Muscle layer of colon (tissue), 2 donors: ENCODE measurements around the gene KRT74.

Experiments used
- H3K27ac ChIP-seq: one replicate; pipeline ENCODE4 v1.7.0; 2013; ENCODE audit warnings: low read depth, mild to moderate bottlenecking, low read length, moderate library complexity
- H3K27me3 ChIP-seq, 2 donors: one replicate each; pipeline ENCODE4 v1.7.0; 2013; ENCODE audit warnings: low read length in 2 of 2, mild to moderate bottlenecking in 2 of 2; ENCODE audit not compliant: insufficient read depth in 2 of 2, control insufficient read depth in 1 of 2
- H3K36me3 ChIP-seq: one replicate; pipeline ENCODE4 v1.7.0; 2013; ENCODE audit warnings: mild to moderate bottlenecking, low read length; ENCODE audit not compliant: insufficient read depth
- H3K4me1 ChIP-seq: one replicate; pipeline ENCODE4 v1.7.0; 2013; ENCODE audit warnings: mild to moderate bottlenecking, low read length; ENCODE audit not compliant: insufficient read depth
- H3K4me3 ChIP-seq, 2 donors: one replicate each; pipeline ENCODE4 v1.7.0; 2013; ENCODE audit warnings: low read length in 2 of 2, low read depth in 1 of 2, mild to moderate bottlenecking in 1 of 2, moderate library complexity in 1 of 2
- H3K9ac ChIP-seq: one replicate; pipeline ENCODE4 v1.7.0; 2013; ENCODE audit warnings: low read length
- H3K9me3 ChIP-seq: one replicate; pipeline ENCODE4 v1.7.0; 2013; ENCODE audit warnings: mild to moderate bottlenecking, low read length
- donor health status: abdominal sarcoma.
- donor health status: Adenocarcinoma of cecum.

Gene KRT74

DNA sequence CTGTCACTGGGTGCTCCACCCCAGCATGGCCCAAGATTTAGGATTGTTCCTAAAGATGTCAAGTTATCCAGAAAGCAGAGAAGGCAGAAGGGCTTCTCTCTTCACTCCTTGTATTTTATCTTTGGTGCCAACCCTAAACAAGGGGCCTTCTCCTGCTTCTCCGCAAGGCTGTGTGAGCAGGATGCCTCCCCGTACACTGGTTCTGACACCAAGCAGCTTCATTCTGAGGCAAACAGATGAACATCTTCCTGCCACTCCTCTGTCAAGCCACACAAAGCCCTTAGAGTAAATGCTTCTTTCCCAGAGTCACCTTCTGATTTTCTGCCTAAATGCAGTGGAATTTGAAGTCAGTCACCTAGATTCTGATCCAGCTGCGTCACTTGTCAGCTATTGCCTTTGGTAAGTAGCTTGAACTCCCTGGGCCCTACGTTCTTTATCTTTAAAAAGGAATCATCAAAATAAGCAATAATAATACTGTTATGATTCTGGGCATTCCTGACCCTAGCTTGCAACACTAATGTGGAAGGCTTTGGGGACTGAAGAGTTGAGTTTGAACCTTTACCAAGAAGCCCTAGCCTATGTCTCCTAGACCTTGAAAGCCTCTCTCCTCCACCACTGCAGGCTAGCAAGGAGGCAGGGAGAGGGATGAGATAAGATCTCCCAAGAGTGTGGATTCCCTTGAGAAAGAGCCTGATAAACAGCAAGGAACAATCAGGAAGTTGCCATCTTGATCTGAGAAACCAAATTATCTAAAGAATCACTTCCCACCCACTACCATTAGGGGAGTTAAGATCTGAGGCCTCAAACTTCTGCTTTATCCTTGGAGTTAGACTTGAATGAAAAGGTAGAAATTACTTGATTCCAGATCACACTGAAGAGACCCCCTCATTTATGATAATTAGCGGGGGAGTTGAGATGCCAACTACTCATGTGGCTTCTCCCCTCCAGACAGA lies 39.1 kb upstream of the KRT74 start:
- Histone ChIP-seq H3K4me1 (no peaks in the 10 kb centered on the region), H3K9ac (no peak overlapping the region), H3K36me3 (no peaks in the 10 kb centered on the region), H3K4me3 (no peak overlapping the region), H3K27me3 (peaks cover 0 to 11% of the 10 kb centered on the region in 2 donors), H3K27ac (no peak overlapping the region), H3K9me3 (no peaks in the 10 kb centered on the region)

DNA sequence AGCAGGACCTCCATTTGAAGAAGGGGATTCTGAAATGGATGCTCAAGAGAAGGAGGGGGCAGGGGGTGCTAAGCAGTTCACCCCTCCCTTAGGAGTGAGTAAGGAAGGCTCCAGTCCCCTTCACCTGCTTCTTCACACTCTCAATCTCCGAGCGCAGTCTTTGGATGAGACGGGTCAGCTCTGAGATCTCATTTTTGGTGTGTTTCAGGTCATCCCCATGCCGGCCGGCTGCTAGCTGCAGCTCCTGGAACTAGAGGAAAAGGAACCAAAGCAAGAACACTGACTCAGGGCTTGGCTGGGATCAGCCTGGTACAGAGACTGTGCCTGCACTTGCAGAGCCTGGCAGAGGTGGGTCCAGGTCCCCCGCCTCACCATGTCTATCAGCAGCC lies 37.4 kb upstream of the KRT74 start:
- Histone ChIP-seq H3K36me3 (no peaks in the 10 kb centered on the region), H3K4me3 (no peak overlapping the region), H3K27me3 (peaks cover 0 to 11% of the 10 kb centered on the region in 2 donors), H3K9ac (no peak overlapping the region), H3K27ac (no peak overlapping the region), H3K4me1 (no peaks in the 10 kb centered on the region), H3K9me3 (no peaks in the 10 kb centered on the region)

DNA sequence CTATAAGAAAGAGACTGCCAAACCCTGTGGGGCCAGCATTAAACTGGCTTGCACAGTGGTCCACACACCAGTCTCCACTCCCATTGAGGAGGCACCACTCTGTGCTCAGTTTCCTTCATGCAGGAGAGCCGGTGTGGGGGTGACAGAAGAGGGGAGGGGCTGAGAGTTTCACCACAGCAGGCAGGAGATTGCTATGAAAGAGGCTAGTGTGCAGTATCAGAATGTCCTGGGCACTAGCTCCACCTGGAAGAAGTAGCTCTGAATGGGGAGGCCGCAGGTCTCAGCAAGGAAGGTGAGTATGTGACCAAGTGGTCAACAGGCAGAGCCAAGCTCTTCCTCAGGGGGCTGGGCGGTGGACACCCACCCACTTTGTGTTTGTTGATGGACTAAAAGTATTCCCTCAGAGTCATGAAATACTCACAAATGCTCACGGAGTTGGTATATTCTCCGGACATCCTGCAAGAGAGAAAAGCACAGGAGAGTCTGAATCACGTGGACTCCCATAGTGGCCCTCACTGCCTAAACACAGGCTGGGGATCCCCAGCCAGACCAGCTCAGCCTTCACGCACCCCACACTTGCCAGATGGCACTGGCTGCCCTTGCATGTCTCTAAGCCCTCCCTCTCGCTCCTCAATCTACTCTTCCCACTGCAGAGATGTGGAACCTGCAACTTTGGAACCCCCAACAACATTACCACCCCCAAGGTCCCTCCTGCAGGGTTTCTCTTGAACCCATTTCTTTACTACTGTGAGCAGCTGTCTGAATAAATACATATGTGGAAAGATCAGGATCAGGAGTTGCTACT lies 35.4 kb upstream of the KRT74 start:
- Histone ChIP-seq H3K4me3 (no peak overlapping the region), H3K36me3 (no peaks in the 10 kb centered on the region), H3K9ac (no peak overlapping the region), H3K4me1 (no peaks in the 10 kb centered on the region), H3K27me3 (peaks cover 0 to 11% of the 10 kb centered on the region in 2 donors), H3K27ac (no peak overlapping the region), H3K9me3 (no peaks in the 10 kb centered on the region)

DNA sequence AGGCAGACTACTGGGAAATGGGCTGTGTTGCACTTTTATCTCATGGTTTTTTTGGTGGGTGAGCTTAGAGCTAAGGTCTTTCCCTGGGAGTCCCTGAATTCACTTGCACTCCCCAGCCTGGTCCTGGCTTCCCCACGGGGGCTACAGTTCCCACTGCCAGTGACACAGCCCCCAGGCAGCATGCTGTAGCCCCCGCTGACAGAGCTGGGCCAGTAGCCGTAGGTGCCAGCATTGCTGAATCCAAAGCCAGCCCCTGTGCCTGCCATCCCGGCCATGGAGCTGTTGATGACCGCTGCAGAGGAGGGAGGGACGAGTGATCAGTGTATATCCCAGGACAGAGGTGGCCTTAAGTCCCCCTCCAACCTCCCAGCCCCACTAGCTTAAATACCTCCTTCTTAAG lies 34.5 kb upstream of the KRT74 start:
- peaks cover 0 to 11% of the 10 kb centered on the region in 2 donors for H3K27me3 ChIP-seq

DNA sequence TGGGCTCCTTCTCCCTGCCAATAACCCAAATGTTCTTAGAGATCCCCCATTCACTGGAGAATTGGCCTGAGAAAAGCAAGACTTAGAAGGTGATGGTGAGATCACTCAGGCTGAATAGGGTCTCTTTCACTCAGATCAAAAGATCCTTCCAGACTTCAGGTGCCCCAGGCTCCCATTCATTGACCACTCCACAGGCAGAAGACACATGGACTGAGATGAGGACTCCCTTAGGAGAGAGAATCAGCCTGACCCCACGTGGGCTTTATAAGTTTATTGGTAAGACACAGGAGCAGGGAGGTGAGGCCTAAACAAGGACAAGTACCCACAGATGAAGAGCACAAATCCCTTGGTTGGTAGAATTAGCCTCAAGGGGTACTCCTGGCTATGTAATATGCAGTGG lies 33.7 kb upstream of the KRT74 start:
- no peak overlapping the region for H3K4me3 ChIP-seq
- H3K4me1 ChIP-seq, result no peaks in the 10 kb centered on the region
- H3K9me3 ChIP-seq, result no peaks in the 10 kb centered on the region
- no peak overlapping the region for H3K27ac ChIP-seq
- H3K9ac ChIP-seq, result no peak overlapping the region
- H3K27me3 ChIP-seq, result peaks cover 0 to 11% of the 10 kb centered on the region in 2 donors
- no peaks in the 10 kb centered on the region for H3K36me3 ChIP-seq

More for the DNA sequence above, 34.5 kb upstream of the KRT74 start:
- no peak overlapping the region for H3K4me3 ChIP-seq
- no peaks in the 10 kb centered on the region for H3K4me1 ChIP-seq
- no peaks in the 10 kb centered on the region for H3K36me3 ChIP-seq
- H3K27ac ChIP-seq, result no peak overlapping the region
- no peak overlapping the region for H3K9ac ChIP-seq
- no peaks in the 10 kb centered on the region for H3K9me3 ChIP-seq

DNA sequence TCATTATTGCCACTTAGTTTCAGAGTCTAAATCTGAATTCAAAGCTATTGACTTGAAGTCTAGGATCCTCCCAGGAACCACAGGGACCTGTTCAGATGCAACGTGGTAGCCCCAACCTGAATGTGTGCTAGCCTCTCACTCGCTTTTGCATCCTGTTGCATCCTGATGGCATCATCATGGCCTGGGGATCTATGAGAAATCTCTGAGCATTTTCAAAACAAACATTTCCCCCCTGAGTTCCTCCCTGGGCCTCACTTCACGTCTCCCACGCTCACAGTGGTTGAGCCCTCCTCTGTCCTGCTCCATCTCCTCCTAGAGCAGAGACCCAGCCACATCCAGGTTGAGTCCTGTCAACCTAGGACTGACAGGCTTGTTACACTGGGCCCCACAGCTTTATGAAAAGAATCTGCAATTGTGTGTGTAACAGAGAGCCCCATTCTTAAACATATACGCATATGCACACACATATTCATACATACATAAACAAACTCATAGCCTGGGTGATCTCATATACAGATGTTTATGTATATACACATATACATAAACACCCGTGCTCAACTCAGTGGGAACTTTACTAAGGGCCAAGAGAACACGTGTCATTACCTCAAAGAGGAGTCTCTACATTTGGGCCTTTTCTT lies 33.1 kb upstream of the KRT74 start:
- H3K9me3 ChIP-seq, result no peaks in the 10 kb centered on the region
- no peak overlapping the region for H3K4me3 ChIP-seq
- H3K9ac ChIP-seq, result no peak overlapping the region
- H3K4me1 ChIP-seq, result no peaks in the 10 kb centered on the region
- H3K27me3 ChIP-seq, result peaks cover 5 to 13% of the 10 kb centered on the region in 2 donors
- H3K36me3 ChIP-seq, result no peaks in the 10 kb centered on the region
- no peak overlapping the region for H3K27ac ChIP-seq

DNA sequence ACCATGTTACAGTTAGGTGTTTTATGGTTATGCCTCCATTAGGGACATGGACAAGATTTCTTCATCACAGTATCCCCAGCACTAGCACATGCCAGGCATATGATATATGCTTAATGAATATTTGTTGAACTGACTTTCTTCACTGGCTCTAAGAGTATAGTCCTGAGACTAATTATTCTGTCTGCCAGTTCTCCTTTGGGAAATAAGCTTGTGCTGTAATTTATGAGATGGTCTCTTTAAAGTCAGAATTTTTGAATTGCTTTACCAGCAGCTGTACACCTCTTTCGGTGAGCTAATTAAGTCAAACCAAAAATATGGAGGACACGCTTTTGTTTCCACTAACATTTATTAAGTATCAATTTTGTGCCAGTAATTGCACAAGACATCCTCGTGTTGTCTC lies 32.5 kb upstream of the KRT74 start:
- Histone ChIP-seq H3K27ac (no peak overlapping the region), H3K9me3 (no peaks in the 10 kb centered on the region), H3K4me1 (no peaks in the 10 kb centered on the region), H3K27me3 (peaks cover 9 to 19% of the 10 kb centered on the region in 2 donors), H3K4me3 (no peak overlapping the region), H3K36me3 (no peaks in the 10 kb centered on the region), H3K9ac (no peak overlapping the region)

DNA sequence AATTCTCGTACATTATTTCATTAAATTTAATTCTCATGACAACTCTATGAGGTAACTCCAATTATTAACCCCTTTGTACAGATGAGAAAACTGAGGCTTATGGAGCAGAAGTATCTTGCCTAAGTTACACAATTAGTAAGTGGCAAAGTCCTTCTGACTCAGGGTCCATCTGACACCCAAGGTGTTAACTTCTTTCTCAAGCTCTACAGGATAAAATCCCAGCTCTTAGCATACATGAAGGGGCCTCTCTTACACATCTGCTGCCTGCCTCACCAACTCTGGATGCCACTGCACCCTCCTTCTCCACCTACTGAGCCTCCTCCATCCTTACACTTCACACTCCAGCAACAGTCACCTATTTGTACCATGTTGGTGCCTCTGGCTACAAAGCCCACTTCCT lies 31.9 kb upstream of the KRT74 start:
- Histone ChIP-seq H3K4me3 (no peak overlapping the region), H3K4me1 (no peaks in the 10 kb centered on the region), H3K27ac (no peak overlapping the region), H3K36me3 (no peaks in the 10 kb centered on the region), H3K27me3 (peaks cover 9 to 21% of the 10 kb centered on the region in 2 donors), H3K9me3 (no peaks in the 10 kb centered on the region), H3K9ac (no peak overlapping the region)

DNA sequence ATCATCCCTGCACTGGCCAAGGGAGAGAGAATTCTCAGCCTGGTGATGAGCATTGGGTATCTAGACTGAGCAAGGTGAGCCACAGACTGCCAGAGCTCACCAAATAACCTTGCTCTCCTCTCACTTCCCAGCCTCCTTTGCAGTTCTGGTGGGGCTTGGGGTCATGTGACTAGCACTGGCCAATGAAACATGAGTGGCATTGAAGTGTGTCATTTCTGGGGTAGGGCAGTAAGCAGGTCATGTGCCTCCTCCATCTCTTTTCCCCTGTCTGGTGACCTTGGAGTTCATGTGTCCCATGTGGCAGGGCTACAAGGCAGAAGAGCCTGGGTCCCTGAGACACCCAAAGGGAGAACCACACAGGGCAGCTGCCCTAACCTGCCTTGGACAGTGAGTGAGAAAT lies 31.2 kb upstream of the KRT74 start:
- Histone ChIP-seq H3K4me1 (no peaks in the 10 kb centered on the region), H3K9ac (no peak overlapping the region), H3K27me3 (peaks cover 9 to 25% of the 10 kb centered on the region in 2 donors), H3K27ac (no peak overlapping the region), H3K9me3 (no peaks in the 10 kb centered on the region), H3K4me3 (no peak overlapping the region), H3K36me3 (no peaks in the 10 kb centered on the region)

DNA sequence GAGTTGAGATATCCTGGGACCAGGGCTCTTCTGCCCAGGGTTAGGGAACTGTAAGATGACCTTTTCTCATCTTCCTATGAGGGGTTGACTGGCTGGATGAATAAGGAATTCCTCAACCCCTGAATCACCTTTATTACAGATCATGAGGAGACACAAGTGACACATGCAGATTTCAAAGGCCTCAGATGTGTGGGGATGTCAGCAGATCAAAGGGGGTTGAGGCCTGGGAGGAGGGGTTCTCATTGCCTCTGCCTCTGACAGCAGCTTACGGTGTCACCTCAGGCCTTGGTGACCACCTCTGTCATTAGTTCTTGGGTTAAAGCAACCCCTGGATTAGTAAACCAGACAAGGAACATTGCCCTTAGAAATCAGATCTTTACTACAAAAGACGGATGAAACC lies 29.7 kb upstream of the KRT74 start:
- peaks cover 9 to 19% of the 10 kb centered on the region in 2 donors for H3K27me3 ChIP-seq
- H3K9ac ChIP-seq, result no peak overlapping the region
- no peak overlapping the region for H3K4me3 ChIP-seq
- H3K9me3 ChIP-seq, result no peaks in the 10 kb centered on the region
- H3K27ac ChIP-seq, result no peak overlapping the region
- H3K4me1 ChIP-seq, result no peaks in the 10 kb centered on the region
- H3K36me3 ChIP-seq, result no peaks in the 10 kb centered on the region

DNA sequence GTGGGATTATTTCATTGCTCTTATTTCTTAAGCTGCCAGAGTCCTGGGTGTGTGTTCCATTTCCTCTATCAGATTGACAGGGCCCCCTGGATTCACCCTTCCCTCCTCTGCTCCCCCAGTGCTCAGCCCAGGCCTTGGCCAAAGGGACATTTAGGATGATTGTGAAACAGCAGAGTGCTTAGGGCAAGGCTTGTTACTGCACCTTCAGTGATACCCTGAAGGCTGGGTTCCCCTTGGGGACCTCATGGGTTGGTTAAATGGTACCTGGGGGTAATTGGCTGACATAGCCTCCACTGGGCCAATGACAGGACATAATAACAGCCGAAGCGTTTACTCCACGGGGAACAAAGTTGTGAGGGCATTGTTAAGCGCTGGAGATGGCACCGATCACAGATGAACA lies 28.9 kb upstream of the KRT74 start:
- Histone ChIP-seq H3K36me3 (no peaks in the 10 kb centered on the region), H3K4me3 (no peak overlapping the region), H3K9ac (no peak overlapping the region), H3K27me3 (peaks cover 9 to 19% of the 10 kb centered on the region in 2 donors), H3K4me1 (no peaks in the 10 kb centered on the region), H3K9me3 (no peaks in the 10 kb centered on the region), H3K27ac (no peak overlapping the region)
